ENCODE data around the gene UNC80.

- TF ChIP-seq POLR2A (IDR thresholded peaks at IDR 0.05; ENCODE audit: low read depth, low read length) (peak; percentile 86), POLR2AphosphoS5 (IDR thresholded peaks at IDR 0.05; ENCODE audit: low read depth, low read length) (peak; percentile 83), TAF1 (IDR thresholded peaks at IDR 0.05; ENCODE audit: low read depth, low read length) (peak; percentile 57), SPI1 (IDR thresholded peaks at IDR 0.05; ENCODE audit: low read depth, low read length) (peak; percentile 66), POU2F2 (IDR thresholded peaks at IDR 0.05; ENCODE audit: low read depth, low read length) (0 out of 2 replicates have a peak, but pooled peaks have one; percentile 7), PAX5 (IDR thresholded peaks at IDR 0.05; ENCODE audit: insufficient read depth, low read length, severe bottlenecking) (no peak)
Measured at GRCh38 chr2:210002158-210003157, 230.8 kb downstream of the UNC80 start, which contains the start of gene RPE.

Data from GM12891 (cell line).